ENCODE results near the gene UBALD2. TPM values are rescaled to one million over a fixed set of nuclear protein-coding genes. Genes with fewer than 3 reads are reported as not detected.

UBALD2 gene
- polyA plus RNA-seq, 1 donor (not counting 4 experiments of a cell fraction or from before 2014, with no cell fraction given): 33.9 TPM

DNA sequence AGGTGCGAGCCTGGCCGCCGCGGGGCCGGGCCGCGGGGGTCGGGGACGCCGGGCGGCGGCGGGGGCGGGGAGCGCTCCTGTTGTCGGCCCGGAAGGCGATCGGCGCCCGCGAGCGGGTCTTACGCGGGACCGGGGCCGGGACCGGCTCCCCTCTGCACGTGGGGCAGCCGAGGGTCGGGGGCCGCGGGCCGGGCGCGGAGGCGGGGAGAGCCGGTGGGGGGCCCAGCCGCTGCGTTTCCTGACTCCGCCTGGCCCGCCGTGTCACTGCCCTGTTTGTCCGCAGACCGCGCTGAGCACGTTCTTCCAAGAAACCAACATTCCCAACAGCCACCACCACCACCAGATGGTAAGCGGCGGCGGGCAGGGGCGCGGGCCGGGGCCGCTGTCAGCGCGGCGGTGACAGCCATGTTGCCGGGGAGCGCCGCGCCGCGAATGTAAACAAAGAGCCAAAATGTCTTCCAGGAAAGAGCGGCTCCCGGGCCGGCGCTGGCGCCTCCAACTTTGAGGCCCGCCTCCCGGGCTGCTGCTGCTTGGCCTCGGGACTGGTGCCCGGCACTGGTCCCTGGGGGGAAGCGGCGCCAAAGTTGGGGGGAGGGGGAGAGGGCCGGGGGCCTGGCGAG, 586 bp downstream of the UBALD2 start:
- peak overlapping the region; percentile 22 for H2AFZ ChIP-seq (ENCODE audit: control insufficient read depth, low read length)

DNA sequence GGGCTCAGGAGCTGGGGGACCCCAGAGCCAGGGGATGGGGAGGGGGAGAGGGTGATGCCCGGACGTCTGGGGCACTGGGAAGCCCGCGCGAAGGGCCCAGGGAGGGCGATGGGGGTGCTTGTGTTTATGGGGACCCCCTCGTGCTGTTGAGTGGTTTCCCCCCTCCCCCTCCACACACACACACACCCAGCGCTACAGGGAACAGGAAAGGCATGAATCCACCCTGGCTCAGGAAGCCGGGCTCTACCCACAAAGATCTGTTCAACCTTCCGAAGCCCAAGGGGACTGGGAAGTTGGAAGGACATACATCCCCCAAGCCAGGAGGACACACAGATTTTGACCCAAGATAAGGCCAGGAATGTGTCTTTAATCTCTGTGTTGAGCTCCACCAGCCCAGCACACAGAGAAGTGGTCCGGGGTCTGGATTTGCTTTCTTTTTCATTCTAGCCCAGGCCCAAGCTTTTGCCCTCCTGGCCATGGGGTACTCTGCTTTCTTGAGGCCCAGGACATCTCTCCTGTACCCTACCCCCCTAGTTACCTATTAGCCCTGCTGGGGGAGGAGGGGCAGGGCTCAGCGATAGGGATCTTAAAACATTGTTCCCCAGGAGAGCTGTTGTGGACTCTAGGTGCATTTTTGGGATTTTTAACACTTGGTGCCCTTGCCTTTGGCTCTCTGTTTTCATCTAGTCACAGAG, 1.2 kb downstream of the UBALD2 start:
- peak overlapping the region; percentile 83 for H3K9ac ChIP-seq (ENCODE audit: control insufficient read depth, extremely low read depth, insufficient read depth, low read length)
- dilution Hi-C loops (cut with MboI; ENCODE audit: extremely low pct_ligation_motif_present, low sequenced_read_pairs): no loop called here
- H3K36me3 ChIP-seq (ENCODE audit: control insufficient read depth in 2 of 2, extremely low read depth in 1 of 2, insufficient read depth in 2 of 2, low read length in 2 of 2): peaks cover 6 to 12% of the 10 kb centered on the region in 2 experiments
- H3K4me2 ChIP-seq (ENCODE audit: control insufficient read depth, extremely low read depth, insufficient read depth, low read depth, low read length): peak overlapping the region; percentile 89
- TF ChIP-seq, protein P1, sequence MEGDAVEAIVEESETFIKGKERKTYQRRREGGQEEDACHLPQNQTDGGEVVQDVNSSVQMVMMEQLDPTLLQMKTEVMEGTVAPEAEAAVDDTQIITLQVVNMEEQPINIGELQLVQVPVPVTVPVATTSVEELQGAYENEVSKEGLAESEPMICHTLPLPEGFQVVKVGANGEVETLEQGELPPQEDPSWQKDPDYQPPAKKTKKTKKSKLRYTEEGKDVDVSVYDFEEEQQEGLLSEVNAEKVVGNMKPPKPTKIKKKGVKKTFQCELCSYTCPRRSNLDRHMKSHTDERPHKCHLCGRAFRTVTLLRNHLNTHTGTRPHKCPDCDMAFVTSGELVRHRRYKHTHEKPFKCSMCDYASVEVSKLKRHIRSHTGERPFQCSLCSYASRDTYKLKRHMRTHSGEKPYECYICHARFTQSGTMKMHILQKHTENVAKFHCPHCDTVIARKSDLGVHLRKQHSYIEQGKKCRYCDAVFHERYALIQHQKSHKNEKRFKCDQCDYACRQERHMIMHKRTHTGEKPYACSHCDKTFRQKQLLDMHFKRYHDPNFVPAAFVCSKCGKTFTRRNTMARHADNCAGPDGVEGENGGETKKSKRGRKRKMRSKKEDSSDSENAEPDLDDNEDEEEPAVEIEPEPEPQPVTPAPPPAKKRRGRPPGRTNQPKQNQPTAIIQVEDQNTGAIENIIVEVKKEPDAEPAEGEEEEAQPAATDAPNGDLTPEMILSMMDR (optimal IDR thresholded peaks at IDR 0.05 in 1 of 3, IDR thresholded peaks at IDR 0.05 in 1 of 3, conservative IDR thresholded peaks at IDR 0.05 in 1 of 3; ENCODE audit: extremely low read depth in 1 of 3, insufficient read depth in 2 of 3, low read length in 3 of 3): no peak
- TF ChIP-seq EZH2 (IDR thresholded peaks at IDR 0.05; ENCODE audit: low read length): no peak
- peak overlapping the region; percentile 70 to 84 (median 78) for H3K4me3 ChIP-seq (ENCODE audit: control insufficient read depth in 2 of 3, extremely low read depth in 1 of 3, insufficient read depth in 2 of 3, low read depth in 1 of 3, low read length in 3 of 3)
- peak overlapping the region; percentile 82 for H3K27ac ChIP-seq (ENCODE audit: control insufficient read depth, insufficient read depth, low read length)
- H3K27me3 ChIP-seq (ENCODE audit: control insufficient read depth, extremely low read depth, insufficient read depth, low read length): no peaks in the 10 kb centered on the region
- no peaks in the 10 kb centered on the region for H3K9me3 ChIP-seq (ENCODE audit: control insufficient read depth, low read depth, low read length)
- H3K9me1 ChIP-seq (ENCODE audit: control insufficient read depth, extremely low read depth, insufficient read depth, low read length): peaks cover 2% of the 10 kb centered on the region
- peaks cover 22% of the 10 kb centered on the region for H3K79me2 ChIP-seq (ENCODE audit: control insufficient read depth, insufficient read depth, low read length)
- DNase-seq (ENCODE audit: low read depth, low spot score) (no peak), FAIRE-seq (no peak)
- H2AFZ ChIP-seq (ENCODE audit: control insufficient read depth, low read length): peak overlapping the region; percentile 3
- H3K4me1 ChIP-seq (ENCODE audit: control insufficient read depth, extremely low read depth, insufficient read depth, low read length): peaks cover 58% of the 10 kb centered on the region
- H4K20me1 ChIP-seq (ENCODE audit: control insufficient read depth, extremely low read depth, insufficient read depth, low read length): no peaks in the 10 kb centered on the region

More for the DNA sequence above, 586 bp downstream of the UBALD2 start:
- Histone ChIP-seq H3K9me1 (ENCODE audit: control insufficient read depth, extremely low read depth, insufficient read depth, low read length) (peaks cover 2% of the 10 kb centered on the region), H3K36me3 (ENCODE audit: control insufficient read depth in 2 of 2, extremely low read depth in 1 of 2, insufficient read depth in 2 of 2, low read length in 2 of 2) (peaks cover 4 to 12% of the 10 kb centered on the region in 2 experiments), H3K27ac (ENCODE audit: control insufficient read depth, insufficient read depth, low read length) (peak overlapping the region; percentile 82), H3K79me2 (ENCODE audit: control insufficient read depth, insufficient read depth, low read length) (peaks cover 22% of the 10 kb centered on the region), H3K9me3 (ENCODE audit: control insufficient read depth, low read depth, low read length) (no peaks in the 10 kb centered on the region), H3K27me3 (ENCODE audit: control insufficient read depth, extremely low read depth, insufficient read depth, low read length) (no peaks in the 10 kb centered on the region), H3K4me3 (ENCODE audit: control insufficient read depth in 2 of 3, extremely low read depth in 1 of 3, insufficient read depth in 2 of 3, low read depth in 1 of 3, low read length in 3 of 3) (peak overlapping the region; percentile 70 to 84 (median 78)), H3K4me2 (ENCODE audit: control insufficient read depth, extremely low read depth, insufficient read depth, low read depth, low read length) (no peak overlapping the region), H3K4me1 (ENCODE audit: control insufficient read depth, extremely low read depth, insufficient read depth, low read length) (peaks cover 58% of the 10 kb centered on the region), H3K9ac (ENCODE audit: control insufficient read depth, extremely low read depth, insufficient read depth, low read length) (peak overlapping the region; percentile 83), H4K20me1 (ENCODE audit: control insufficient read depth, extremely low read depth, insufficient read depth, low read length) (no peaks in the 10 kb centered on the region)
- dilution Hi-C loops (cut with MboI; ENCODE audit: extremely low pct_ligation_motif_present, low sequenced_read_pairs): no loop called here
- no peak for DNase-seq (ENCODE audit: low read depth, low spot score)
- FAIRE-seq: no peak
- TF ChIP-seq EZH2 (IDR thresholded peaks at IDR 0.05; ENCODE audit: low read length): no peak
- TF ChIP-seq, protein P1 (optimal IDR thresholded peaks at IDR 0.05 in 1 of 3, IDR thresholded peaks at IDR 0.05 in 1 of 3, conservative IDR thresholded peaks at IDR 0.05 in 1 of 3; ENCODE audit: extremely low read depth in 1 of 3, insufficient read depth in 2 of 3, low read length in 3 of 3): no peak

All from keratinocyte (primary cell).